Subcutaneous adipose tissue (tissue), 4 donors: Measurements from ENCODE around the gene ADCYAP1R1. TPM values are rescaled to one million over a fixed set of nuclear protein-coding genes. Genes with fewer than 3 reads are reported as not detected.

Source experiments
- CTCF ChIP-seq: fragments of 450-650 bp; IDR thresholded peaks from one replicate; pipeline ENCODE4 v1.5.1; 2016; ENCODE audit warnings: low read depth, mild to moderate bottlenecking, control low read depth, antibody characterized with exemption, moderate library complexity
- total RNA-seq, 4 donors: library from RNA; depleted of rRNA; stranded (reverse); fragments of >200 nt; gene quantifications; one replicate each; pipeline ENCODE4 v1.1.0, GENCODE V29; 2016

Gene ADCYAP1R1
- total RNA-seq, 4 donors from 2014 or later = 1.9 to 12.8 (median 3.0) TPM

GRCh38 chr7:31052841-31053601 is 913 bp downstream of the ADCYAP1R1 start:
- TF ChIP-seq CTCF = no peak

GRCh38 chr7:31053986-31054385 is 1.9 kb downstream of the ADCYAP1R1 start:
- TF ChIP-seq CTCF = no peak

GRCh38 chr7:31054608-31055278 is 2.6 kb downstream of the ADCYAP1R1 start:
- TF ChIP-seq CTCF = no peak

- no peak for TF ChIP-seq CTCF
Observed at GRCh38 chr7:31055471-31055870, 3.4 kb downstream of the ADCYAP1R1 start.

- no peak for TF ChIP-seq CTCF
Observed at GRCh38 chr7:31056775-31057346, 4.8 kb downstream of the ADCYAP1R1 start.

- TF ChIP-seq CTCF = no peak
Observed at GRCh38 chr7:31058122-31058521, 6.0 kb downstream of the ADCYAP1R1 start.

- no peak for TF ChIP-seq CTCF
Observed at GRCh38 chr7:31058688-31059087, 6.6 kb downstream of the ADCYAP1R1 start.
